GM23248 (cell line): ENCODE measurements around the gene SHCBP1.

ENCODE experiments used
- EZH2 ChIP-seq: fragments of 200-600 bp; sonication (generic); IDR thresholded peaks from 2 replicates; pipeline ENCODE4 v1.6.1; 2018; ENCODE audit warnings: antibody characterized with exemption, mild to moderate bottlenecking; ENCODE audit not compliant: insufficient read depth, poor library complexity, severe bottlenecking
- EZH2phosphoT487 ChIP-seq: fragments of 200-600 bp; sonication (generic); IDR thresholded peaks from 2 replicates; pipeline ENCODE4 v1.6.1; 2018; ENCODE audit warnings: antibody characterized with exemption, moderate library complexity, mild to moderate bottlenecking, low read depth; ENCODE audit not compliant: insufficient read depth

DNA sequence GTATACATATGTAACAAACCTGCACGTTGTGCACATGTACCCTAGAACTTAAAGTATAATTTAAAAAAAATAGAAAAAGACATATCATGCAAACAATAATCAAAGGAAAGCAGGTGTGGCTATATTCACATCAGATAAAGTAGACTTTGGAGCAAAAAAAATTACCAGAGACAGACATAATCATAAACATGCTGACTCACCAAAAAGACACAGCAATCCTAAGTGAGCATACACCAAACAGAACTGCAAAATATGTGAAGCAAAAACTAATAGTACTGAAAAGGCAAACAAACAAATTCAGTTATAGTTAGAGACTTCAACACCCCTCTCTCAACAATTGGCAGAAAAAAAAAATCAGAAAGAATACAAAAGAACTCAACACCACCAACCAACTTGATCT lies 29.9 kb downstream of the SHCBP1 start:
- TF ChIP-seq EZH2 (no peak), EZH2phosphoT487 (no peak)
